ENCODE data around the gene SF3B2. TPM values are rescaled to one million over a fixed set of nuclear protein-coding genes. Genes with fewer than 3 reads are reported as not detected.

SF3B2 gene
- total and polyA plus RNA-seq, 9 of the 15 experiments (the other 6 are each of a cell fraction or from before 2014, with no cell fraction given) = 58.3 to 248 (median 157) TPM

DNA sequence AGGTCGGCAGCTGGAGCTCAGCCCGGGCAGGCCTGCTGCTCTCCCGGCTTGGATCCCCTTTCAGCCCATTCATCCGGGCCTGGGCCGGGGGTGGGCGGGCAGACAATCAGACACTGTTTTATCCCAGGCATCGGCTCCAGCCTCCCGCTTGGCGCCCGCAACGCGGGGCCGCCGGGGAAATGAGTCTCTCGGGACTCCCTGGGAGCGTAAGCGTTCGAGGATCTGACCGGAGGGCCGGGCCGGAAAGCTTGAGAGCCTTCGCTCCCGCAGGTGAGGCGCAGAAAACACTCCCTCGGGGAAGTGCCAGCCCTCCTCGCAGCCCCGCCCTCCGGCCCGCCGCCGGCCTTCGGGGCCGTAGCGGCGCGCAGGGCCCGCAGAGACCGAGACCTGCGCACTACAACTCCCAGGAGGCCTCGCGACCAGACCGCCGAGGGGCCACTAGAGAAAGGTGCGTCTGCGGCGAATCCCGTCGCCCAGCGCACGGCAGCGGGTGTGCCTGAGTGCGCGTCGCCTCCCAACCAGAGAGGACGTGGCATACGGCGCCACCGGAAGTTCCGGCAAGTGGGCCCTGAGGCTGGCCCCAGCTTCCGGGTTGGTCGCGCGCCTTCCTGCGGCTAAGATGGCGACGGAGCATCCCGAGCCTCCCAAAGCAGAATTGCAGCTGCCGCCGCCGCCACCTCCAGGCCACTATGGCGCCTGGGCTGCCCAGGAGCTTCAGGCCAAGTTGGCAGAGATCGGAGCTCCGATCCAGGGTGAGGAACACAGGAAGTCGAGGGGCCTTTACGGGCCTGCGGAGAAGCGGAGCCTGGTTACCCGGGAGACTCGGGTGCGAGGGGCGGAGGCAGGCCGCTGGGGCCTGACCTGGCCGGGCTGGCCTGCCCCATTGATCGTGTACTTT is at the start of gene SF3B2 (continued):
- TF ChIP-seq UBTF (IDR thresholded peaks at IDR 0.05; ENCODE audit: borderline replicate concordance in 1 of 2, low read depth in 2 of 2, low read length in 2 of 2) = peak; percentile 61 to 73; a peak in 1 of 4 replicates
- no peak for TF ChIP-seq EZH2 (IDR thresholded peaks at IDR 0.05; ENCODE audit: borderline replicate concordance, low read depth, low read length)
- no peak for TF ChIP-seq SMARCC2 (IDR thresholded peaks at IDR 0.05; ENCODE audit: low read depth)
- TF ChIP-seq, protein P1, sequence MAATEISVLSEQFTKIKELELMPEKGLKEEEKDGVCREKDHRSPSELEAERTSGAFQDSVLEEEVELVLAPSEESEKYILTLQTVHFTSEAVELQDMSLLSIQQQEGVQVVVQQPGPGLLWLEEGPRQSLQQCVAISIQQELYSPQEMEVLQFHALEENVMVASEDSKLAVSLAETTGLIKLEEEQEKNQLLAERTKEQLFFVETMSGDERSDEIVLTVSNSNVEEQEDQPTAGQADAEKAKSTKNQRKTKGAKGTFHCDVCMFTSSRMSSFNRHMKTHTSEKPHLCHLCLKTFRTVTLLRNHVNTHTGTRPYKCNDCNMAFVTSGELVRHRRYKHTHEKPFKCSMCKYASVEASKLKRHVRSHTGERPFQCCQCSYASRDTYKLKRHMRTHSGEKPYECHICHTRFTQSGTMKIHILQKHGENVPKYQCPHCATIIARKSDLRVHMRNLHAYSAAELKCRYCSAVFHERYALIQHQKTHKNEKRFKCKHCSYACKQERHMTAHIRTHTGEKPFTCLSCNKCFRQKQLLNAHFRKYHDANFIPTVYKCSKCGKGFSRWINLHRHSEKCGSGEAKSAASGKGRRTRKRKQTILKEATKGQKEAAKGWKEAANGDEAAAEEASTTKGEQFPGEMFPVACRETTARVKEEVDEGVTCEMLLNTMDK (IDR thresholded peaks at IDR 0.05; ENCODE audit: borderline replicate concordance, insufficient read depth, low read depth, low read length, poor library complexity, severe bottlenecking) = no peak
- TF ChIP-seq DDX20 (tag; IDR thresholded peaks at IDR 0.05; ENCODE audit: low read depth) = no peak
- TF ChIP-seq ZNF384 (IDR thresholded peaks at IDR 0.05; ENCODE audit: low read depth, low read length) = no peak
- no peak for TF ChIP-seq DPF2 (IDR thresholded peaks at IDR 0.05)
- TF ChIP-seq VEZF1 (CRISPR knock-in tag; IDR thresholded peaks at IDR 0.05) = peak; percentile 85
- TF ChIP-seq TFAM (CRISPR knock-in tag; conservative IDR thresholded peaks at IDR 0.05) = no peak
- TF ChIP-seq SRSF1 (IDR thresholded peaks at IDR 0.05; ENCODE audit: low read depth, low read length) = no peak
- TF ChIP-seq CREM (IDR thresholded peaks at IDR 0.05; ENCODE audit: low read depth) = peak; percentile 97
- no peak for TF ChIP-seq CBX8 (IDR thresholded peaks at IDR 0.05; ENCODE audit: borderline replicate concordance, extremely low read depth, low read depth, low read length, poor library complexity, severe bottlenecking)
- no peak; the same call in 1 of the 2 replicates for TF ChIP-seq KAT7 (CRISPR knock-in tag; IDR thresholded peaks at IDR 0.05; ENCODE audit: borderline replicate concordance)
- peak; percentile 93 for TF ChIP-seq TAF9B (IDR thresholded peaks at IDR 0.05; ENCODE audit: partially characterized antibody)
- TF ChIP-seq CHD4 (IDR thresholded peaks at IDR 0.05; ENCODE audit: insufficient read depth, insufficient replicate concordance, low read depth, low read length, poor library complexity, severe bottlenecking) = no peak
- no peak for TF ChIP-seq ZNF197 (CRISPR knock-in tag; IDR thresholded peaks at IDR 0.05; ENCODE audit: low read depth)
- TF ChIP-seq FOXO4 (CRISPR knock-in tag; IDR thresholded peaks at IDR 0.05) = no peak

Measured in K562 (cell line).